AG09309 (cell line): ENCODE results near the gene ERH.
"Not testable (repeated sequence)": the region's sequence is repeated elsewhere in the genome, so short reads cannot be mapped to it uniquely, and the experiment has no call there.

Experiments used
- DNase-seq: peaks from one replicate; pipeline ENCODE4 v3.0.0-alpha.2; 2010; ENCODE audit warnings: low read depth
- H3K4me3 ChIP-seq: 2 replicates; pipeline ENCODE4 v1.5.1; 2011; ENCODE audit warnings: mild to moderate bottlenecking, low read depth, low read length, moderate library complexity; ENCODE audit not compliant: control insufficient read depth
- CTCF ChIP-seq: IDR thresholded peaks from 2 replicates; pipeline ENCODE4 v1.5.1; 2011; ENCODE audit warnings: mild to moderate bottlenecking, low read depth, low read length, inconsistent platforms; ENCODE audit not compliant: insufficient read depth, control insufficient read depth; ENCODE audit errors: missing control alignments

ERH gene

GRCh38 chr14:69429643-69430042 lies 31.5 kb upstream of the ERH start:
- no peak for DNase-seq
- no peak for TF ChIP-seq CTCF

GRCh38 chr14:69428289-69428998 lies 30.3 kb upstream of the ERH start:
- no peak for DNase-seq
- no peak for TF ChIP-seq CTCF
- no peak overlapping the region for H3K4me3 ChIP-seq

More at GRCh38 chr14:69429643-69430042, 31.5 kb upstream of the ERH start:
- no peak overlapping the region for H3K4me3 ChIP-seq

GRCh38 chr14:69427596-69427995 lies 29.5 kb upstream of the ERH start:
- no peak for DNase-seq
- no peak overlapping the region for H3K4me3 ChIP-seq
- no peak for TF ChIP-seq CTCF

- H3K4me3 ChIP-seq = no peak overlapping the region
- no peak for TF ChIP-seq CTCF
- DNase-seq = no peak
Measured at GRCh38 chr14:69424149-69424923, 26.2 kb upstream of the ERH start.

- DNase-seq = no peak
- no peak overlapping the region for H3K4me3 ChIP-seq
- TF ChIP-seq CTCF = no peak
Measured at GRCh38 chr14:69423279-69423678, 25.2 kb upstream of the ERH start.

GRCh38 chr14:69416087-69416486 lies 18.0 kb upstream of the ERH start:
- not testable (repeated sequence) for H3K4me3 ChIP-seq, DNase-seq

- no peak for TF ChIP-seq CTCF
Measured at GRCh38 chr14:69413483-69413882, 15.4 kb upstream of the ERH start.

More at GRCh38 chr14:69413483-69413882, 15.4 kb upstream of the ERH start:
- H3K4me3 ChIP-seq = no peak overlapping the region
- no peak for DNase-seq
